HEK293 (cell line): ENCODE results near the gene PRRG4.

Experiments
- CTCF ChIA-PET: fragments of 350-600 bp; formaldehyde crosslinking; extraction: SDS; loops from one replicate; lab custom pipeline; 2021; ENCODE audit warnings: antibody characterized with exemption; lab: Yijun Ruan, JAX
- POLR2A ChIA-PET: fragments of 300-600 bp; formaldehyde crosslinking; extraction: SDS; loops from one replicate; lab custom pipeline; 2020; ENCODE audit warnings: antibody characterized with exemption, inconsistent platforms; lab: Yijun Ruan, JAX
- H3K27ac ChIP-seq: fragments of 200-500 bp; sonication (Bioruptor generic); 2 replicates; pipeline ENCODE4 v1.5.1; 2014; ENCODE audit warnings: low read depth, low read length, control low read depth, inconsistent platforms; ENCODE audit errors: extremely low read depth
- H3K36me3 ChIP-seq, 2 experiments: fragments of 200-500 bp in 1 of 2; sonication (Bioruptor generic) in 1 of 2; 1 replicate in 1 of 2; 2 replicates in 1 of 2; pipeline ENCODE4 v1.5.1; 2014 to 2017; ENCODE audit warnings: inconsistent platforms in 2 of 2, low read length in 2 of 2; ENCODE audit not compliant: control insufficient read depth in 2 of 2, insufficient read depth in 1 of 2
- H3K4me1 ChIP-seq: fragments of 200-500 bp; sonication (Bioruptor generic); 2 replicates; pipeline ENCODE4 v1.5.1; 2014; ENCODE audit warnings: mild to moderate bottlenecking, low read length, inconsistent platforms; ENCODE audit not compliant: control insufficient read depth, insufficient read depth
- H3K4me3 ChIP-seq: 2 replicates; pipeline ENCODE4 v1.5.1; 2011; ENCODE audit warnings: low read depth, mild to moderate bottlenecking, control low read depth, low read length, moderate library complexity
- H3K9me3 ChIP-seq: fragments of 200-500 bp; sonication (Bioruptor generic); 2 replicates; pipeline ENCODE4 v1.5.1; 2014; ENCODE audit warnings: low read depth, low read length, inconsistent platforms; ENCODE audit not compliant: control insufficient read depth, insufficient read depth
- GFI1B ChIP-seq: fragments of 450-650 bp; formaldehyde crosslinking; IDR thresholded peaks from 2 replicates; pipeline ENCODE4 v1.5.1; 2016; ENCODE audit warnings: missing biosample characterization, missing genetic modification characterization
- HIC1 ChIP-seq: fragments of 450-650 bp; formaldehyde crosslinking; IDR thresholded peaks from 2 replicates; pipeline ENCODE4 v1.5.1; 2016; ENCODE audit warnings: missing biosample characterization, missing genetic modification characterization
- PRDM2 ChIP-seq: fragments of 450-650 bp; formaldehyde crosslinking; IDR thresholded peaks from 2 replicates; pipeline ENCODE4 v1.5.1; 2016; ENCODE audit warnings: missing biosample characterization, missing genetic modification characterization, borderline replicate concordance
- REPIN1 ChIP-seq: fragments of 450-650 bp; formaldehyde crosslinking; IDR thresholded peaks from 2 replicates; pipeline ENCODE4 v1.5.1; 2017; ENCODE audit warnings: missing biosample characterization, missing genetic modification characterization, low read depth
- SALL2 ChIP-seq: fragments of 450-650 bp; formaldehyde crosslinking; IDR thresholded peaks from 2 replicates; pipeline ENCODE4 v1.5.0; 2017; ENCODE audit warnings: missing biosample characterization, mild to moderate bottlenecking, missing genetic modification characterization, borderline replicate concordance
- ZBTB21 ChIP-seq: fragments of 450-650 bp; formaldehyde crosslinking; IDR thresholded peaks from 2 replicates; pipeline ENCODE4 v1.5.1; 2017; ENCODE audit warnings: missing biosample characterization, missing genetic modification characterization
- ZNF10 ChIP-seq: fragments of 450-650 bp; formaldehyde crosslinking; IDR thresholded peaks from 2 replicates; pipeline ENCODE4 v1.5.1; 2017; ENCODE audit warnings: missing biosample characterization, missing genetic modification characterization
- ZNF114 ChIP-seq: fragments of 450-650 bp; formaldehyde crosslinking; IDR thresholded peaks from 2 replicates; pipeline ENCODE4 v1.5.0; 2017; ENCODE audit warnings: missing biosample characterization, missing genetic modification characterization
- ZNF19 ChIP-seq: fragments of 450-650 bp; formaldehyde crosslinking; IDR thresholded peaks from 2 replicates; pipeline ENCODE4; 2016; ENCODE audit warnings: missing biosample characterization, missing genetic modification characterization, low read depth
- ZNF223 ChIP-seq: fragments of 450-650 bp; formaldehyde crosslinking; IDR thresholded peaks from 2 replicates; pipeline ENCODE4 v1.5.1; 2016; ENCODE audit warnings: missing biosample characterization, missing genetic modification characterization
- ZNF473 ChIP-seq: fragments of 450-650 bp; formaldehyde crosslinking; IDR thresholded peaks from 2 replicates; pipeline ENCODE4 v1.5.1; 2017; ENCODE audit warnings: missing biosample characterization, missing genetic modification characterization
- ZNF558 ChIP-seq: fragments of 450-650 bp; formaldehyde crosslinking; IDR thresholded peaks from 2 replicates; pipeline ENCODE4 v1.5.1; 2016; ENCODE audit warnings: missing biosample characterization, missing genetic modification characterization
- ZNF610 ChIP-seq: fragments of 450-650 bp; formaldehyde crosslinking; IDR thresholded peaks from 2 replicates; pipeline ENCODE4 v1.5.1; 2016; ENCODE audit warnings: missing biosample characterization, missing genetic modification characterization, borderline replicate concordance
- ZNF629 ChIP-seq: fragments of 450-650 bp; formaldehyde crosslinking; IDR thresholded peaks from 2 replicates; pipeline ENCODE4 v1.5.1; 2017; ENCODE audit warnings: missing biosample characterization, missing genetic modification characterization
- ZNF670 ChIP-seq: fragments of 450-650 bp; formaldehyde crosslinking; IDR thresholded peaks from 2 replicates; pipeline ENCODE4 v1.5.1; 2016; ENCODE audit warnings: missing biosample characterization, missing genetic modification characterization, low read depth
- ZNF701 ChIP-seq: fragments of 450-650 bp; formaldehyde crosslinking; IDR thresholded peaks from 2 replicates; pipeline ENCODE4 v1.5.1; 2016; ENCODE audit warnings: missing biosample characterization, missing genetic modification characterization
- ZNF776 ChIP-seq: fragments of 450-650 bp; formaldehyde crosslinking; IDR thresholded peaks from 2 replicates; pipeline ENCODE4 v1.5.0; 2017; ENCODE audit warnings: missing biosample characterization, missing genetic modification characterization, borderline replicate concordance
- ZNF792 ChIP-seq: fragments of 450-650 bp; formaldehyde crosslinking; IDR thresholded peaks from 2 replicates; pipeline ENCODE4 v1.5.1; 2016; ENCODE audit warnings: missing biosample characterization, missing genetic modification characterization
- TF ChIP-seq, protein P1 (sequence below): fragments of 450-650 bp; formaldehyde crosslinking; IDR thresholded peaks from 2 replicates; pipeline ENCODE4 v1.5.1; 2016; ENCODE audit warnings: missing biosample characterization, missing genetic modification characterization
- TF ChIP-seq, protein P2 (sequence below): fragments of 450-650 bp; formaldehyde crosslinking; IDR thresholded peaks from 2 replicates; pipeline ENCODE4 v1.5.1; 2016; ENCODE audit warnings: missing biosample characterization, missing genetic modification characterization

The PRRG4 gene

GRCh38 chr11:32883421-32883820 is 53.7 kb downstream of the PRRG4 start:
- CTCF ChIA-PET = interaction anchor here (0.5 to 0.6 kb wide), 2 partner anchors 13 to 77 kb away, joined by 4 to 6 read pairs; no protein-coding TSS in a partner anchor
- H3K9me3 ChIP-seq = no peaks in the 10 kb centered on the region
- no peak for TF ChIP-seq ZBTB21
- no peak for TF ChIP-seq ZNF776 (tag by site-specific recombination)
- no peak for TF ChIP-seq GFI1B (tag by site-specific recombination)
- TF ChIP-seq ZNF223 (tag by site-specific recombination) = no peak
- TF ChIP-seq ZNF114 (tag by site-specific recombination) = no peak
- no peak for TF ChIP-seq ZNF19
- no peak for TF ChIP-seq ZNF473 (tag by site-specific recombination)
- no peak for TF ChIP-seq ZNF629 (tag by site-specific recombination)
- no peak for TF ChIP-seq ZNF792 (tag by site-specific recombination)
- no peak for TF ChIP-seq SALL2 (tag by site-specific recombination)
- TF ChIP-seq, protein P1, sequence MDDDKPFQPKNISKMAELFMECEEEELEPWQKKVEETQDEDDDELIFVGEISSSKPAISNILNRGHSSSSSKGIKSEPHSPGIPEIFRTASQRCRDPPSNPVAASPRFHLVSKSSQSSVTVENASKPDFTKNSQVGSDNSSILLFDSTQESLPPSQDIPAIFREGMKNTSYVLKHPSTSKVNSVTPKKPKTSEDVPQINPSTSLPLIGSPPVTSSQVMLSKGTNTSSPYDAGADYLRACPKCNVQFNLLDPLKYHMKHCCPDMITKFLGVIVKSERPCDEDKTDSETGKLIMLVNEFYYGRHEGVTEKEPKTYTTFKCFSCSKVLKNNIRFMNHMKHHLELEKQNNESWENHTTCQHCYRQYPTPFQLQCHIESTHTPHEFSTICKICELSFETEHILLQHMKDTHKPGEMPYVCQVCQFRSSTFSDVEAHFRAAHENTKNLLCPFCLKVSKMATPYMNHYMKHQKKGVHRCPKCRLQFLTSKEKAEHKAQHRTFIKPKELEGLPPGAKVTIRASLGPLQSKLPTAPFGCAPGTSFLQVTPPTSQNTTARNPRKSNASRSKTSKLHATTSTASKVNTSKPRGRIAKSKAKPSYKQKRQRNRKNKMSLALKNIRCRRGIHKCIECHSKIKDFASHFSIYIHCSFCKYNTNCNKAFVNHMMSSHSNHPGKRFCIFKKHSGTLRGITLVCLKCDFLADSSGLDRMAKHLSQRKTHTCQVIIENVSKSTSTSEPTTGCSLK (tag by site-specific recombination) = no peak
- TF ChIP-seq ZNF701 (tag by site-specific recombination) = no peak
- TF ChIP-seq ZNF670 = no peak
- no peak for TF ChIP-seq ZNF610
- TF ChIP-seq, protein P2, sequence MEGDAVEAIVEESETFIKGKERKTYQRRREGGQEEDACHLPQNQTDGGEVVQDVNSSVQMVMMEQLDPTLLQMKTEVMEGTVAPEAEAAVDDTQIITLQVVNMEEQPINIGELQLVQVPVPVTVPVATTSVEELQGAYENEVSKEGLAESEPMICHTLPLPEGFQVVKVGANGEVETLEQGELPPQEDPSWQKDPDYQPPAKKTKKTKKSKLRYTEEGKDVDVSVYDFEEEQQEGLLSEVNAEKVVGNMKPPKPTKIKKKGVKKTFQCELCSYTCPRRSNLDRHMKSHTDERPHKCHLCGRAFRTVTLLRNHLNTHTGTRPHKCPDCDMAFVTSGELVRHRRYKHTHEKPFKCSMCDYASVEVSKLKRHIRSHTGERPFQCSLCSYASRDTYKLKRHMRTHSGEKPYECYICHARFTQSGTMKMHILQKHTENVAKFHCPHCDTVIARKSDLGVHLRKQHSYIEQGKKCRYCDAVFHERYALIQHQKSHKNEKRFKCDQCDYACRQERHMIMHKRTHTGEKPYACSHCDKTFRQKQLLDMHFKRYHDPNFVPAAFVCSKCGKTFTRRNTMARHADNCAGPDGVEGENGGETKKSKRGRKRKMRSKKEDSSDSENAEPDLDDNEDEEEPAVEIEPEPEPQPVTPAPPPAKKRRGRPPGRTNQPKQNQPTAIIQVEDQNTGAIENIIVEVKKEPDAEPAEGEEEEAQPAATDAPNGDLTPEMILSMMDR (tag by site-specific recombination) = no peak
- TF ChIP-seq ZNF10 = no peak
- no peak for TF ChIP-seq HIC1 (tag by site-specific recombination)
- TF ChIP-seq REPIN1 (tag by site-specific recombination) = no peak
- TF ChIP-seq ZNF558 = no peak
- no peak for TF ChIP-seq PRDM2
- H3K27ac ChIP-seq = no peak overlapping the region
- H3K4me1 ChIP-seq = no peaks in the 10 kb centered on the region
- no peaks in the 10 kb centered on the region for H3K36me3 ChIP-seq
- no peak overlapping the region for H3K4me3 ChIP-seq
- POLR2A ChIA-PET = no interaction called here
